HG02885 (cell line): Measurements from ENCODE around the gene ZSWIM5.

Source experiments
- ATAC-seq: cut with Tn5 transposase; IDR thresholded peaks from one replicate; pipeline ENCODE4 v1.9.1; 2021; ENCODE audit warnings: mild to moderate bottlenecking; ENCODE audit not compliant: unreplicated experiment, poor library complexity

Gene ZSWIM5

DNA sequence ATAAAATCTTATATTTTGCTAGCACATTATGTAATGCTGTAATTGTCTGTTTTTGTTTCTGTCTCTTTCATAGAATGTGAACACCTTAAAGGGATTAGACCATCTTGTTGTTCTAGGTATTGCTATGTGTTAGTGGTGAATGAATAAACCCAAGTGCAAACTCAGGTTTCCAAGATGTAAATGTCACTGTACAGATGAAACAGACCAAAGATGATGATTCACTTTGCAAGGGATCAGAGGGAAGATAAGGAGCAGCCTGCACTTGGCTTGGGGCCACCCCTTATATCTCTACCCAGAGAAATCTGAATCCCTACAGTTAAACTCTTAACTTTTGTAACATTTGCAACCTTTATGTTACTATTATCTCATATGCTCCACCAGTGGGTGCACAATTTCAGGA lies 168.9 kb downstream of the ZSWIM5 start:
- no peak for ATAC-seq

DNA sequence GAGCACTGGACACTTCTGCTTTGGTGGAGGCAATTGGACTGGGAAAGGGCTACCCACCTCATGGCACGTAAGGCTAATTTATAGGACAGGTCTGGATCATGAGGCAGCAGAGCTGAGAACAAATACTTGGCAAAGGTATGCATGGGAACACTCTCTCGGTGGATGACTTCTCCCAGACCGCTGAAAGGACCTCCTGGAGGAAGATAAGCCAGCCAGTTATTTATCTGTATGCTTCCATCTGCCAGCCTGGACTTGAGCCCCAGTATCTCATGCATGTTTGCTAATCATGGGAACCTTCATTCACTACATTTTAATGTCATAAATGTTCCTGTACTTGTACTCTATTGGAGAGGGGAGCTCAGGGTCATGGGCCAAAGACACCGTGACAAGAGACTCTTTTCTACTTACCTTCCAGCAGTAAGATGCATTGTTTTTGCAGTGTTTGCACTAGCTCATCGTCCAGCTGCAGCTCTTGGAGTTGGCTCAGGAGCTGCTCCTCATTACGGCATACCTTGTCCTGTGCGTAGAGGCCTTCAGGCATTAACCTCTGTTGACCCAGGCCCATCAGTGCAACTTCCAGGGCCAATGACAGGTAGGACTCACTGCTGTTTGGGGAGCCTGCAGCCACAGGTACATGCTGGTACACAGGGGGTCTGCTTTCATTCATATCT lies 170.6 kb downstream of the ZSWIM5 start:
- no peak for ATAC-seq

DNA sequence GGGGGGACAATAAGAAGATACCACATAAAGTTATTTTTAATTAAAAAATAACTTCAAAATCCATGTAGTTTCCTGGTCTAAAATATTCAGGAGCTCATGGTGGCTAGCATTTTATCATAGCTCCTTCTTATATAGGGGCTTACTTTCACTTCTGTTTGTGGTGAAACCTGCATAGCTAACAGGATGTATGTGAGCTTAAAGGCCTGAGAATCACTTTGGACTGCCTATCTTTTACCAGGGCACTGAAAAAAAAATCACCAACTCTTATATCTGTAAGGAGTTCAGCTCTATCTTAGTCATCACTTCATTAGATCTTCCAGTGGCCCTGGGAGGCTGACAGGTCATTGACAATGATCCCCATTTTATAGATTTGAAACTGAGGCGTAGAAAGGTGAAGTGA lies 173.0 kb downstream of the ZSWIM5 start:
- ATAC-seq = no peak

GRCh38 chr1:45032837-45033236 lies 173.6 kb downstream of the ZSWIM5 start:
- no peak for ATAC-seq

GRCh38 chr1:45026446-45026845 lies 180.0 kb downstream of the ZSWIM5 start:
- ATAC-seq = no peak

- ATAC-seq = no peak
Measured at GRCh38 chr1:45023663-45024062, 182.7 kb downstream of the ZSWIM5 start.

GRCh38 chr1:45018599-45019230 lies 187.7 kb downstream of the ZSWIM5 start:
- no peak for ATAC-seq

GRCh38 chr1:45016767-45017166 lies 189.6 kb downstream of the ZSWIM5 start:
- ATAC-seq = no peak

GRCh38 chr1:45016090-45016697 lies 190.2 kb downstream of the ZSWIM5 start:
- no peak for ATAC-seq

DNA sequence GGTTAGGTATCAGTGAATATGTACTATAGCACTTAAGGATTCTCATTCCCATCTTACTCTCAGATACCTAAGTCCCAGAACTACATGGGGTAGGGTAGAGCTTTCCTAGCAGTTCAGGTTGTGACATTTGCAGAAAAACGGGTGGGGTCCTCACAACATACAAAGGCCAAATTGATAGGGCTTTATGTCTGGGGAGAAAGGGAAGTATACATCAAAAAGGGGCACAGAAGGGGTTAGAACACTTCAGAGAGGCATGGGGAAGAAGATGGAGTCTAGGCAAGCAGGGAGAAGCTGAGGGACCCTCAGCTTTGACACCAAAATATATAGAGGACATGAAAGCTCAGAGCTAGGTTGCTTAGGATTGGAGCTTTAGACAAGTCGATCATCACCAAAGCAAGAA lies 190.7 kb downstream of the ZSWIM5 start:
- no peak for ATAC-seq

GRCh38 chr1:45014321-45015028 lies 191.9 kb downstream of the ZSWIM5 start:
- no peak for ATAC-seq

GRCh38 chr1:45013551-45014209 lies 192.7 kb downstream of the ZSWIM5 start:
- no peak for ATAC-seq

DNA sequence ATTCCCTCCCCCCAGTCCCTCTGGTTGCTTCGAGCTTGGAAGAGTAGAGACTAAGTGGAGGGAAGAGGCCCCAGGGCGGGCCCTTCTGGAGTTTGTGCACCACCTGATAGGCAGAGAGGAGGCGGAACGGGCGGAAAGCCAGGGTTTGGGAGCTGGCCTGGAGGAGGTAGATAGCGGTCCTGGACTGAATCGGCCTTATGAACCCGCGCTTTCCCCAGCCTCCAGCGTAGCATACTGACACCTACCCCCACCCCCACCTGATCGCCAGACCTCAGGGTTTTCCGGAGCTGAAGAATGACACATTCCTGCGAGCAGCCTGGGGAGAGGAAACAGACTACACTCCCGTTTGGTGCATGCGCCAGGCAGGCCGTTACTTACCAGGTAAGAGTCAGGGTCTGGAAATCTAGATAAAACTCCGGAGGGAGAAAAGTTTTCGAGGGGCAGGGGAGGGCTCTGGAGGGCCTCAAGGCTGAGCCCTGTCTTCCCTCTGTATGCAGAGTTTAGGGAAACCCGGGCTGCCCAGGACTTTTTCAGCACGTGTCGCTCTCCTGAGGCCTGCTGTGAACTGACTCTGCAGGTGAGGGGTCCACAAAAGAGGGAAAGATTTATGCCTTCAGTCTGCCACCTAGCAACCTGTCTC lies 193.6 kb downstream of the ZSWIM5 start:
- no peak for ATAC-seq

DNA sequence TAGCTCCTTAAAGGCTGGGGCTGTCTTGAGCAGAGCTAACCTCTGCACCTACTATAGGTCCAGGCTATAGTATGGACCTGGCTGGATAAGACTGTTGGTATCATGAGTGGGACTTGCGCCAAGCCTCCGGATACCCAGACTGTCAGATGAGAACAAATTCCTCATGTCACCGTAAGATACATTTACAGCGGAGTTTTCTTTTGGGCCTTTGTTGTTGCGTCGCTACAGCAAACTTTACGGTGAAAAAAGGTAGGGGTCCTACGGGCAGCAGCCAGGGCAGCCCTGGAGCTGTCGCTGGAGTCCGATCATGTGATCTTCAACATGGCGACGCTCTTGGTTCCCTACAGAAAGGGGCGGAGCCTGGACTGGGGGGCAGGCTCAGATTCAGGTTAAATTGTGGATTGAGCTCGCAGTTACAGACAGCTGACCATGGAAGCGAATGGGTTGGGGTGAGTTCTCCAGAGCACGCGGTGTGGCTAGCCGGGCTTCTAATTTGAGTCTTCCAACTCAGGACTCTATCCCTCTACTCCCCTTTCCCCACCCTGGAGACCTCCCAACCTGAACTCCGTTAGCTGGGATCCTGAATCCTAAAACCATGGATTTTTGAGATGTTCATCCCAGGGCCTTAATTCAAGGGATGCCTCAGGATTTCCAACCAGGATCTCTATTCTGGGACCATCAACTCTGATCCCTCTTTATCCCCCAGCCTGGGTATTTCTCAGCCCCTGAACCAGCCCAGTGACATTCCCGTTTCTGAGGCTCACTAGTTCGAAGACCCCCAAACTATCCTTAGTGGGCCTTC lies 194.4 kb downstream of the ZSWIM5 start, which contains the start of gene UROD:
Gene UROD, plus strand, starts transcription at position 418 of the 802 bp plus-strand sequence. Its CDS starts 12 bp downstream, at position 430.
- ATAC-seq = peak; percentile 75

GRCh38 chr1:45010855-45011811 lies 195.3 kb downstream of the ZSWIM5 start, which contains the start of gene HECTD3:
Gene HECTD3, minus strand, starts transcription at chr1:45011324. Its CDS starts 67 bp downstream, at chr1:45011257.
- peak; percentile 75 for ATAC-seq

- ATAC-seq = no peak
Measured at GRCh38 chr1:45009956-45010854, 196.2 kb downstream of the ZSWIM5 start.

DNA sequence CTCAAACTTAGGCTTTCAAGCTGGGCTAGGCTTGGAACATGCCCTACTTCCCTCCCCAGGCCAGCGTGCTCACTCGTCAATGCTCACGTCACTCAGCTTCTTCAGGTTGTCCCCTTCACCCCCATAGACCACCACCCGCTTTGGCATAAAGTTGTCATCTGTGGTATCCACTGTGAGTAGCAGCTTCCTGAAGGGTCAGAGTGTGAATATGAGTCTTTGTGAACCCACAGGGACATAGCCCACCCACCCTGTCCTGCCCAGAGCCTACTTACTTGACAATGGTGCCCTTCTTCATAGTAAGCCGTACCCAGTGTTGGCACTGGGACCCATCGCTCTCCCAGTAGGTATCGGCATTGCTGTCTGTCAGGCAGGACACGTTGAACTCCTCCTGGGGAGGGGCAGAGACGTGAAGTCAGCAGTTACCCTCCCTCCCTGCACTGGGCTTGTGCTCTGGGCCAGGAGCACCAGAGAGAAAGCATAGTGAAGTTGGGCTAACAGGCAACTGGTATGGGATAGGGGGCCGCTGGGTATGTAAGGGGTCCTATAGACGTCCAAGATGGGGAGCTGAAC lies 197.0 kb downstream of the ZSWIM5 start:
- ATAC-seq = no peak
